ENCODE results near the gene YWHAB. TPM values are rescaled to one million over a fixed set of nuclear protein-coding genes. Genes with fewer than 3 reads are reported as not detected.
A peak's percentile ranks its signal among the peaks of the same experiment; 100 is the strongest.

YWHAB gene
- total RNA-seq, 1 experiment from 2014 or later, result 377 TPM

DNA sequence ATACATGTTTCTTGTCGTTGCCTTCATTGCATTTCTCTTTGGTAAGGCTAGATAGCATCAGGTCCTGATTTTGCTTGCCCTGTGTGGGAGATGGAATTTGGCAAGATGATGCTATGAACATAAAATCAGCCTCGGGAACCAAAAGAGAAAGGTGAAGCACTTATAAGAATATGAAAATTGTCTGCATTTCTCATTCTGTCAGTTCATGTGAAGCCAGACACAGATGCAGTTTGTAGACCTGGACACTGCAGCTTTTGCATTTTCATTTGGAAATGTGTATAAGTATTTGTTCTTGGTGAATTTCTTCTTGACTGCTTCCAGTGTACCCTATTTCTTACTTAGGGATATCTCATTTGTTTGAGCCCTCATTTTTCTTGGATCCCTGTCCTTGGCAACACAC, 1.3 kb downstream of the YWHAB start:
- TF ChIP-seq, protein P1, sequence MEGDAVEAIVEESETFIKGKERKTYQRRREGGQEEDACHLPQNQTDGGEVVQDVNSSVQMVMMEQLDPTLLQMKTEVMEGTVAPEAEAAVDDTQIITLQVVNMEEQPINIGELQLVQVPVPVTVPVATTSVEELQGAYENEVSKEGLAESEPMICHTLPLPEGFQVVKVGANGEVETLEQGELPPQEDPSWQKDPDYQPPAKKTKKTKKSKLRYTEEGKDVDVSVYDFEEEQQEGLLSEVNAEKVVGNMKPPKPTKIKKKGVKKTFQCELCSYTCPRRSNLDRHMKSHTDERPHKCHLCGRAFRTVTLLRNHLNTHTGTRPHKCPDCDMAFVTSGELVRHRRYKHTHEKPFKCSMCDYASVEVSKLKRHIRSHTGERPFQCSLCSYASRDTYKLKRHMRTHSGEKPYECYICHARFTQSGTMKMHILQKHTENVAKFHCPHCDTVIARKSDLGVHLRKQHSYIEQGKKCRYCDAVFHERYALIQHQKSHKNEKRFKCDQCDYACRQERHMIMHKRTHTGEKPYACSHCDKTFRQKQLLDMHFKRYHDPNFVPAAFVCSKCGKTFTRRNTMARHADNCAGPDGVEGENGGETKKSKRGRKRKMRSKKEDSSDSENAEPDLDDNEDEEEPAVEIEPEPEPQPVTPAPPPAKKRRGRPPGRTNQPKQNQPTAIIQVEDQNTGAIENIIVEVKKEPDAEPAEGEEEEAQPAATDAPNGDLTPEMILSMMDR (IDR thresholded peaks at IDR 0.05; ENCODE audit: unreplicated experiment), result no peak
- CTCF ChIA-PET, result no interaction called here
- TSS peak; percentile 45 for BruUV-seq (replicated peaks)
- Mint-ChIP-seq H3K27ac (ENCODE audit: unreplicated experiment) (peak overlapping the region; percentile 90), H3K27me3 (ENCODE audit: unreplicated experiment) (no peaks in the 10 kb centered on the region), H3K36me3 (ENCODE audit: insufficient read depth, unreplicated experiment) (peaks cover 60% of the 10 kb centered on the region), H3K9me3 (ENCODE audit: low read depth, unreplicated experiment) (no peaks in the 10 kb centered on the region), H3K4me1 (ENCODE audit: low read depth, unreplicated experiment) (peaks cover 30% of the 10 kb centered on the region), H3K4me3 (ENCODE audit: low read depth, unreplicated experiment) (peak overlapping the region; percentile 95)
- intact Hi-C loops (cut with micrococcal nuclease; ENCODE audit: unreplicated experiment), result loop anchor here (5.0 kb wide), 1 partner anchor 140 kb away; the partner anchor contains the start of gene KCNK15
- DNase-seq, result no peak

DNA sequence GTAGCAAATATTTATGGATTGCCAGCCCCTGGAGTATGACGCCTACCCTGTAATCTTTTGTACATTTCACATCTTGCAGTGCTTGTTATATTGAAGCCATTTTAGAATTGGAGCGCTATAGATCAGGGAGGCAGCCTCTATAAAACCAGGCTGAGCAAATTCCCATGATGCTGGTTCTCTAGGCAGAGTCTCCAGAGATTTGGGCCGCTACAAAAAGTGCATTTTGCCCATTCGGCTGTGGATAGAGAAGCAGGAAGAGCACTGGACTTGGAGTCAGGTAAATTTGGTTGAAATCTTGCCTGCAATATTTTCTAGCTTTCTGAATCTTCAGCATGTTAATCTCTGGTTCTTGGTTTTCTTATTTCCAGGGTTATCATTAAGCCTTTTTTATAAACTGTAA, 2.0 kb downstream of the YWHAB start:
- peaks cover 66% of the 10 kb centered on the region for H3K36me3 Mint-ChIP-seq (ENCODE audit: insufficient read depth, unreplicated experiment)
- peaks cover 36% of the 10 kb centered on the region for H3K4me1 Mint-ChIP-seq (ENCODE audit: low read depth, unreplicated experiment)
- intact Hi-C loops (cut with micrococcal nuclease; ENCODE audit: unreplicated experiment), result loop anchor here (5.0 kb wide), 1 partner anchor 140 kb away; the partner anchor contains the start of gene KCNK15
- H3K4me3 Mint-ChIP-seq (ENCODE audit: low read depth, unreplicated experiment), result peak overlapping the region; percentile 95
- BruUV-seq (replicated peaks), result no TSS peak
- H3K27me3 Mint-ChIP-seq (ENCODE audit: unreplicated experiment), result no peaks in the 10 kb centered on the region
- no peak for DNase-seq
- H3K27ac Mint-ChIP-seq (ENCODE audit: unreplicated experiment), result peak overlapping the region; percentile 90
- H3K9me3 Mint-ChIP-seq (ENCODE audit: low read depth, unreplicated experiment), result no peaks in the 10 kb centered on the region
- CTCF ChIA-PET, result interaction anchor here (1.0 to 1.4 kb wide), 2 partner anchors 10 to 22 kb away, joined by 3 to 9 read pairs; partner anchors contain the start of gene PABPC1L
- TF ChIP-seq, protein P1 (IDR thresholded peaks at IDR 0.05; ENCODE audit: unreplicated experiment), result no peak

DNA sequence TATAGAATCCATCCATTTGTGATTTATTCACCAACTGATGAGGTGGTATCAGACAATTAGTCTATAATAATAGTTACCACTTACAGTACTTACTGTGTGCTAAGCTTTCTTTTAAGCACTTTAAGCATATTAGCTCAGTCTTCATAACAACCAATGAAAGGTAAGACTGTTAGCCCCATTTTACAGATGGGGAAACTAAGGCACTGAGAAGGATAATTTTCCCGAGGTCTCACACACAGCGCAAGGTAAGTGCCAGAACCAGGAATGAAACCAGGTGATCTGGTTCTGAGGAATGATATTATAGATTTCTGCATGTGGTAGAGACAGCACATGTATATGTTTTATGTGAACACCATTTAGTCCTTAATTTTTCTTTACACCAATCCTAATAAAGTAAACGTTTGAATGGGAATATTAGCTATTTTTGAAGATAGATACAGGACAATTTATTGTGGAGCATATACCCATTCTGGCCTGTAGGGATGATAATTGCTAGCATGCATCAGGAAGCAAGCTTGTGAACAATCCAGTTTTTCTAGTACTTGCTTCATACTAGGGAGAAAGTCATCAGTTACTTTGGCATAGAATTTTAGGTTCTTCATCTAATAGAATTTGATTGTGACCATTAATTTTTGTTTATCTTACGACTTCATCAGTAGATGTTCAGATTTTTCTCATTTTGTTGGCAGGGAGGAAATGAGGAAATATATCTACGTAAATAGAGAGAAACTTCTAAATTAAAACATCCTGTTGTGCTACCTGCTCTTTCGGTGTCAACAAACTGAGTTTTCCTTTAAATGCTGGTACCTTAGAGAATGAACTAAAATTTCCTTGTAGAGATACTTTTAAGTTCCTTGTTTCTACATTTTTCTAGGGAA, 3.0 kb downstream of the YWHAB start:
- DNase-seq, result peak; percentile 26
- BruUV-seq (replicated peaks), result no TSS peak
- intact Hi-C loops (cut with micrococcal nuclease; ENCODE audit: unreplicated experiment), result loop anchor here (5.0 kb wide), 1 partner anchor 141 kb away; the partner anchor contains the start of gene KCNK15

DNA sequence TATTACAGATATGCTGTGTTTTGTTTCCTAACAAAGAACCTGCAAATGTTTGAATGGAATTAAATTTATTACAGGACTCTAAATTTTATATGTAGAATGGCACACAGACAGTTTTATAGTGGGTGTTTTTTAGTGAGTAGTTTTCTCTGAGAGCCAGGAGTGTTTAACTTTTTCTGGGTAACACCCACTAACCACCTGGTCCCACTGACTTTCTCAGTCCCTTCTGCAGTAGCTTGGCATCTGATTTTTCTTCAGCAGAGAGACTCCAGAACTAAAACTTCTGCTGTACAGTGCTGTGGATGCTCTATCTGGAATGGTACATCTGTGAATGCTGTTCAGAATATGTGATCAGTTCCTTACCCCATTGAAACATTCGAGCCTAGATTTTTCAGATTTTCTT, 6.3 kb downstream of the YWHAB start:
- TF ChIP-seq, protein P1 (IDR thresholded peaks at IDR 0.05; ENCODE audit: unreplicated experiment), result no peak
- BruUV-seq (replicated peaks), result no TSS peak
- intact Hi-C loops (cut with micrococcal nuclease; ENCODE audit: unreplicated experiment), result no loop called here
- no peaks in the 10 kb centered on the region for H3K9me3 Mint-ChIP-seq (ENCODE audit: low read depth, unreplicated experiment)
- CTCF ChIA-PET, result no interaction called here
- no peak for DNase-seq
- H3K27ac Mint-ChIP-seq (ENCODE audit: unreplicated experiment), result no peak overlapping the region
- peaks cover 66% of the 10 kb centered on the region for H3K36me3 Mint-ChIP-seq (ENCODE audit: insufficient read depth, unreplicated experiment)
- peaks cover 73% of the 10 kb centered on the region for H3K4me1 Mint-ChIP-seq (ENCODE audit: low read depth, unreplicated experiment)
- H3K4me3 Mint-ChIP-seq (ENCODE audit: low read depth, unreplicated experiment), result no peak overlapping the region
- H3K27me3 Mint-ChIP-seq (ENCODE audit: unreplicated experiment), result no peaks in the 10 kb centered on the region

More for the DNA sequence above, 3.0 kb downstream of the YWHAB start:
- H3K27ac Mint-ChIP-seq (ENCODE audit: unreplicated experiment), result peak overlapping the region; percentile 75
- TF ChIP-seq, protein P1 (IDR thresholded peaks at IDR 0.05; ENCODE audit: unreplicated experiment), result peak; percentile 44
- CTCF ChIA-PET, result interaction anchor here (0.7 to 1.4 kb wide), 5 partner anchors 9 to 141 kb away, joined by 3 to 9 read pairs (median 4); partner anchors contain the start of gene PABPC1L
- peaks cover 72% of the 10 kb centered on the region for H3K36me3 Mint-ChIP-seq (ENCODE audit: insufficient read depth, unreplicated experiment)
- H3K4me1 Mint-ChIP-seq (ENCODE audit: low read depth, unreplicated experiment), result peaks cover 46% of the 10 kb centered on the region
- H3K4me3 Mint-ChIP-seq (ENCODE audit: low read depth, unreplicated experiment), result peak overlapping the region; percentile 95
- no peaks in the 10 kb centered on the region for H3K9me3 Mint-ChIP-seq (ENCODE audit: low read depth, unreplicated experiment)
- H3K27me3 Mint-ChIP-seq (ENCODE audit: unreplicated experiment), result no peaks in the 10 kb centered on the region

Measured in Calu3 (cell line).